Right lung (tissue), 5 donors: ENCODE results near the gene CCNI. TPM values are rescaled to one million over a fixed set of nuclear protein-coding genes. Genes with fewer than 3 reads are reported as not detected.
"Not testable (repeated sequence)": the region's sequence is repeated elsewhere in the genome, so short reads cannot be mapped to it uniquely, and the experiment has no call there.

Experiments
- DNase-seq, 2 donors: peaks; one replicate each; pipeline ENCODE4 v3.0.0-alpha.2; 2013
- polyA plus RNA-seq, 5 donors: library from polyadenylated mRNA; unstranded; fragments of 120-200 nt; gene quantifications; one replicate each; pipeline versions ENCODE4 v1.2.1 to v1.2.3, GENCODE V29; 2013; ENCODE audit warnings: inconsistent platforms in 1 of 5, low replicate concordance in 1 of 5; ENCODE audit not compliant: insufficient read length in 5 of 5, insufficient read depth in 1 of 5

The CCNI gene
- polyA plus RNA-seq, 5 donors, result 263 to 389 (median 296) TPM

DNA sequence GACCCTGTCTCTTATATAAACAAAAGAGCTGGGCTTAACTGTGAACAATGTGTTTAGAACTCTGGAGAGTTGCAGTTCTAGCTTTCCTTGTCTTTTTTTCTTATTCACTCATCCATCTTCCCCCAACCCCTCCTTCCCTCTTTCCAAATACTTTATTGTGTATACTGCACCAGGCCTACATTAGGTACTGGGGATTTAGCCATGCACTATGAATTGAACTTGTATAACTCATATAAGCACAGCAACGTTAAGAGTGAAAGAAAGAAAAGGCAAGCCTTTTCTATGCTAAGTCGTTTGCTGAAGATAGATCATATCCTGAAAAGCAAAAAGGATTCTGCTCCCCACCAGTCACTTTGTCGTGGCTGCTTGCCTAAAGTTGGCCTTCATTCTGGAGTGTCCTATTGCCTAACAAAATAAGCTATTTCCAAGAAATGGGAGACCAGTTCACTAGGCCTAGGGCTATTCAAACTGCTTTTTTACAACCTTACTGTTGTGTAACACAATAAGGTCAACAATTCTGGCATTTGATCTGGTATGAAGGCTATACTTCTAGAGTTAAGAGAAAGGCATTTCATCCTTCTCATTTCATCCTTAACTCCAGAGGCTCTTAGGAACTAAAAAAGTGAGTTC, 32.2 kb downstream of the CCNI start:
- DNase-seq, result no peak

- DNase-seq, result no peak
These were observed 34.7 kb downstream of the CCNI start for GRCh38 chr4:77040854-77041725.

GRCh38 chr4:77040270-77040669, 35.5 kb downstream of the CCNI start:
- DNase-seq, result no peak

- DNase-seq, result no peak
These were observed 36.0 kb downstream of the CCNI start for GRCh38 chr4:77039796-77040195.

GRCh38 chr4:77037736-77038135, 38.1 kb downstream of the CCNI start:
- DNase-seq, result no peak

- not testable (repeated sequence) for DNase-seq
These were observed 38.6 kb downstream of the CCNI start for GRCh38 chr4:77037168-77037567.

- DNase-seq, result no peak
These were observed 39.6 kb downstream of the CCNI start for GRCh38 chr4:77036206-77036605.

DNA sequence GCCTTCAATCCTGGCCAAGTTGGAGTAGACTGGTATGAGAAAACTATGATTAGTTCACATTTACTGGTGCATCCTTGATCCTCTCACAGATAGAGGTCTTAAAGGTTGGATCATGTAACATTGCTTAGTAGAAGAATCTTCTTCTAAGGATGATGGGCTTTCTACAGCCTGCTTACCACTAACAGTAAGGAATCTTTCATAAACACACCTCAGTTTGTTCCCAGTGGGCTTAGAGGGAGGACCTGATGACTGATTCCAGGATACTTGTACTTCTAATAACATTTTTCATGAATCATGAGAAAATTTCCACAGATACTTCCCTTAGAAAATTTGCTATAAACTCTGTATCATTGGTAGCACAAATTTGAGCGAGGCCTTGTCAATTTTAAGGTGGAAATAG, 40.6 kb downstream of the CCNI start:
- no peak for DNase-seq

GRCh38 chr4:77031544-77031943, 44.2 kb downstream of the CCNI start:
- DNase-seq, result no peak

DNA sequence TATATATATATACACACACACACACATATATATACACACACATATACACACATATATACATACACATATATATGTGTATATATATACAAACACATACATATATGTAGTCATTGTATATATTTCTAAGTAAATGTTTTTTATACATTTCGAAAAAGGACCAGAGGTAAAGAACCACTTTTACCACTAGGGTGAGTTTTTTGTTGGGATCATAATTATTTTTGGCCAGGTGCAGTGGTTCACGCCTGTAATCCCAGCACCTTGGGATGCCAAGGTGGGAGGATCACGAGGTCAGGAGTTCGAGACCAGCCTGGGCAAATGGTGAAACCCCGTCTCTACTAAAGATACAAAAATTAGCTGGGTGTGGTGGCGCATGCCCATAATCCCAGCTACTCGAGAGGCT, 46.0 kb downstream of the CCNI start:
- not testable (repeated sequence) for DNase-seq

DNA sequence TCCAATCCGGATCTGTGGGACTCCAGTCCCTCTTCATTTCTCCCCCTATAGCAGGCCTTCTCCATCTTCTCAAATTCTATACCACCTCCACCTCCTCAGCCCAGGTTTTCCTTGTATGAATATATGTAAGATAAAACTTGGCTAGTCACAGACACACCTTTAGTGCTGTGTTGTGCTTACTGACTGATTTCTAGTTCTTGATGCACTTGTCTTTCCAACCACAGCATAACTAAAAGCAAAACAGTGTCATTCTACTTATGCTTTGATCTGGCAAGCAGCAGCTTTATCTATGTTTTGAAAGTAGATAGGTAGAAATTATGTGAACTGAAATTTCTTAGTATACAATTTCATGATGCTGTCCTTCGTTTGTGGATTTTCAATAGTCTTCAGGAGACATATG, 47.5 kb downstream of the CCNI start:
- DNase-seq, result no peak

- no peak for DNase-seq
These were observed 49.5 kb downstream of the CCNI start for GRCh38 chr4:77026322-77026704.

DNA sequence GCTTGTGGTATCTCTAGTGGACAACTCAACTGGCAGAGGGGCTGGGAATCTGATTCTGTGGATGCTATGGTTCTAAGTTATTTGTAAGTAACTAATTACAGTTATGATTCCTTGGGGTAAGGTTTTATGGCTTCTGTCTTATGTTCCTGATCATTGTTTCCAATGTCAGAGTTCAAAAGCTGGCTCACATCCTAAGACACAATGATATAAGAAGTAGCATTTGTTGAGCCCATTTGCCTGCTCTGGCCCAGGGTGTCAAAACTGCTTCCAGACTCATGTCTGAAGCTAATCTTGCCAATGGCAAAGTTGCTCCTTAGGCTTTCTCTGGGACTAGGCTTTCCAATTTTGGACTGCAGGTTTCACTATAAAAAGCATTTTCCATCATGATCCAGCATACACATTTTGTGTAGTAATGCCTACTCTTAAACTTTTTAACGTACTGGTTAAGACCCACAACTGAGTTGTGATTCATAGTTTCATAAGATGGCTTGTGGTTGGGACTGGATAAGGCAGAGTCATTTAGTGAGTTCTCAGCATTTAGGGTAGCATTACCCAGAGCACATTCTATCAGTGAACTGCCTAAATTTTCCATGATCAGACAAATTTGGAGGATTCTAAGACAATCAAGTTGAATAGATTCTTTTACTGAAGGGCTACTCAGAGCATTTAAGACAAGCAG, 50.0 kb downstream of the CCNI start:
- DNase-seq, result no peak

DNA sequence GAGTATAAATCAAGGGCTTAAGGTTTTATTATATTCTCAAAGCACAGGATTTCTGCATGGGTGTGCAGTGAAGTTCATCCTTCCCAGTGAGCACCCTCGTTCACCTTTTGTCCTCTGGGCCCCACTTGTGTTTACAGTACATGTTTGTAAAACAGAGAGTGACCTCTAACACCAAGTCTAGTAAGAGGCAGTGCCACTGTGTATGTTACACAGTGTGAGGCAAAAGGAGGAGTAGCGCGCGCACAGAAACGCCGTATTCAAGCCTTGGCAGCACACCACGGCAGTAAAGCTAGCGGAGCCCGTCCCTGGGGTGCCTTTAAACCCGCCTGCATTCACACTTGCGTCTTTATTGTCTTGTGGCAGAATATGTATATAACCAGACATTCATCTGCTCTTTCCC, 51.9 kb downstream of the CCNI start:
- no peak for DNase-seq

- no peak for DNase-seq
These were observed 53.1 kb downstream of the CCNI start for GRCh38 chr4:77022560-77023179.

DNA sequence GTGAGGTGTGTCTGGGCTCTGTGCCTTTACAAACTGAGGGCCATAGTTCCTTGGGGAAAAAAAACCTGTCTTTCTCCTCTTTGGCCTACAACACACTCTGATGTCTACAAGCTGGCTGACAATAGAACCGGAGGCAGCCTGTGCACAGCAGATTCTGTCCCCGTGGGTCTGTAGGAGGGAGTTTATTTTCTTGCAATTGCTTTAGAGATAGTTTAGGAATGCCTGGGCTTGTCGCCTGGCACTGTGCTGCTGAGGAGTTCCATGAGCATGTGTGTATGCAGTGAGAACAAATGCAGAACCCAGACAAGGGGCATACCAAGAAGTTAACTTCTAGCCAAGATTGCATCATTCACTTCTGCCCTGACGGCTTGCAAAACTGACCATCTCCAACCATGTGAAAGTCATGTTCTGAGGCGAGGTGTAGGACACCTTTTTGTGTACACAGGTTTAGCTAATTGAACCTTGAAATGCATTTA, 54.1 kb downstream of the CCNI start:
- DNase-seq, result no peak

DNA sequence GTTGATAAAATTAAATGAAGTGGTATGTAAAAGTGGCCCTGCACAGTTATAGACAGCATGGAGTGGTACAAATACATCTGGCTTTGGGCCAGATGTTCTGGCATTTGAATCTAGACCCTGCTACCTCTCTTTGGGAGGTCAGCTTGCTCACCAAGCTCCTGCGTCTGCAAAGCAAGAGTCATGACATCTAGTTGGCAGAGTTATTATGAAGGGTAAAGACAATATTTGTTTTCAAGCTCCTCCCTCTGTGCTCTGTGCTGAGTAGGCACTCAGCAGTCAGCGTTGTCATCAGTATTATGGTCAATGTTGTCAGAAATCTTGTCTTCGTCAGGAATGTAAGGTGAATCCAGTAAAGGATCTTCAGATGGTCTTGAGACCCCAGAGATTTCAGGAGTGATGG, 55.8 kb downstream of the CCNI start:
- DNase-seq, result no peak

GRCh38 chr4:77015390-77015789, 60.4 kb downstream of the CCNI start:
- DNase-seq, result no peak

DNA sequence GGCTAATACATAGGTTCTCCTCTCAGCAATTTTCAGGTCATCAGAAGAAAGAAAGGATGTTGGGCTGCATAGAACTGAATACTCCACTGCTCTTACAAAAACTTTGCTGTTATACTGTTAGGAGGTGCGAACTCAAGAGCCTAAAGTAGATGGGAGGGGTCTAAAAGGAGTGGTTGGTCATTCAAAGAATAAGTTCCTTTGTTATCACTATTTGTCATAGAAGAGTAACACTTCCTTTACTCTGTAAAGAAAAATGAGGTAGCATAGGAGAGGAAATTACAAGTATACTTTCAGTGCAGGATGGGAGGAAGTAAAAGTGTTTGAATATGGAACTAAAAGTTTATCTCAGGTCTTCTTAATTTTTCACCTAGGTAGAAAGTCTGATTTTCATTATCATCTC, 61.5 kb downstream of the CCNI start:
- no peak for DNase-seq

- DNase-seq, result no peak
These were observed 63.1 kb downstream of the CCNI start for GRCh38 chr4:77012726-77013125.

DNA sequence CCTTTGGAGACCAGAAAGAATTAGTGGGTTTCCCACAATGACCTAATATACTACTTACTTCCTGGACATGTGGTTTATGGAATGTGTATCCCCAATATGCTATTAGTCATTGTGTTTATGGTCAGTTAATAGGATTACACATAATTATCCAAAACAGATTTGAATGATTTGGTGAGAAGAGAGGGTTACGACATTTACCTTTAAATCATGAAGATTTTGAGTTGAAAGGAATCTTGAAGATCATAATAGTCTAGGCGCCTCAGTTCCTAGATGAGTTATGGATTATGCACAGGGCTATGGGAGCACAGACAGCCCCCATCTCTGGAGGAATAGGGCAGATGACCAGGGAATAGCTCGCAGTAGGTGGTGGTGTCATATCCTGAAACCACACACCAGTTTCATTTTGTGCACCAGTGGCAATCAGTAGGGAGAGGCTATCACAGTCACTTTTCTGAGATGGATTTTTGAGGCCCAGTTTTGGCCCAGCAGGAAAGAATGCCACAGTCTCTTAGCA, 64.9 kb downstream of the CCNI start:
- DNase-seq, result no peak

DNA sequence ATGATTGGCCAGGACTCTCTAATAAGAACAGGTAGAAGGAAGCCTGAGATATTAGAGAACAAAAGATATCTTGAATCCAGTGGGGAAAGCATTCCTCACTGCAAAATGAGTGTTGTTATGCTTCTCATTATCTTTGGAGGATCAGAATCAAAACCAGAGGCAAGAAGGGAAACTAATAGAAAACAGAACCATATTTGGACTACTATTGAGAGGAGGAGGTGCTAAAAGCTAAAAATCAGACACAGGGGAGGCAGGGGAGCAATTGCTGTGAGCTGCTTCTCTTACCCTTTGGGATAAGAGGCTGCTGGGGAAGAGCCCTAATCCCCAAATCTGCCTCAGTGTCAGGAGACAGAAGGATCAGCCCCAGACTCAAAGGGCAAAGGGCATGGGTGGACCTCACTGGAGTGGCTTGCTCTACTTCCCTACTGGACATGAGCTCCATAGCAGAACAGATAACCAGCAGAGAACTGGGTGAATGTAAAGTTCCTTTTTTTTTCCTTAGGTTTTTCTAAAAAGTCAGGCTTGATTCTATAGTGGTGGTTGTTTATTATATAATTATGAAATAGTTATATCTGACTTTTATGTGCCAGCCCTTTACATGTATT, 66.2 kb downstream of the CCNI start:
- no peak for DNase-seq
